Aorta (tissue), 5 donors: ENCODE measurements around the gene CYBC1. TPM values are rescaled to one million over a fixed set of nuclear protein-coding genes. Genes with fewer than 3 reads are reported as not detected.

Experiments
- ATAC-seq: fragments of 200-7000 bp; cut with Tn5 transposase; one replicate; pipeline ENCODE4 v1.9.1; 2022; ENCODE audit warnings: moderate library complexity; ENCODE audit not compliant: low FRiP score
- DNase-seq, 2 donors: peaks; one replicate each; pipeline ENCODE4 v3.0.0-alpha.2; 2020
- H3K27ac ChIP-seq, 2 donors: one replicate each; pipeline ENCODE4 v1.5.1; 2013; ENCODE audit warnings: low read length in 2 of 2, mild to moderate bottlenecking in 2 of 2, moderate library complexity in 2 of 2, control low read depth in 1 of 2, inconsistent platforms in 1 of 2, low read depth in 1 of 2
- H3K27me3 ChIP-seq, 2 donors: one replicate each; pipeline ENCODE4 v1.6.1; 2013; ENCODE audit warnings: control low read depth in 1 of 2, low read length in 1 of 2, mild to moderate bottlenecking in 1 of 2, moderate library complexity in 1 of 2; ENCODE audit not compliant: insufficient read depth in 2 of 2, control insufficient read depth in 1 of 2
- H3K36me3 ChIP-seq, 2 donors: one replicate each; pipeline ENCODE4 v1.6.1; 2013; ENCODE audit warnings: control low read depth in 1 of 2, low read length in 1 of 2, mild to moderate bottlenecking in 1 of 2; ENCODE audit not compliant: insufficient read depth in 2 of 2, control insufficient read depth in 1 of 2
- H3K4me1 ChIP-seq, 2 donors: one replicate each; pipeline ENCODE4 v1.6.1; 2013; ENCODE audit warnings: low read length in 2 of 2, control low read depth in 1 of 2, mild to moderate bottlenecking in 1 of 2, moderate library complexity in 1 of 2; ENCODE audit not compliant: insufficient read depth in 2 of 2, control insufficient read depth in 1 of 2
- H3K4me3 ChIP-seq, 2 donors: one replicate each; pipeline ENCODE4 v1.5.1; 2013; ENCODE audit warnings: low read length in 2 of 2, control low read depth in 1 of 2, mild to moderate bottlenecking in 1 of 2
- H3K9me3 ChIP-seq: one replicate; pipeline ENCODE4 v1.6.1; 2013; ENCODE audit warnings: mild to moderate bottlenecking, low read length; ENCODE audit not compliant: control insufficient read depth
- WGBS, 2 donors: extraction: QIAGEN DNeasy Blood & Tissue Kit; methylation state at CpG; one replicate each; pipeline ENCODE4 v1.1.7; 2013; 5-methylcytosine and 5-hydroxymethylcytosine counted together
- intact Hi-C, 2 donors: fragments of 100-400 bp; cut with DNase I; formaldehyde crosslinking; loops; one replicate each; pipeline versions ENCODE4 v1.14.2 to v1.15.0; 2022
- polyA plus RNA-seq, 2 donors: library from polyadenylated mRNA; stranded (reverse); fragments of 200-250 nt; gene quantifications; one replicate each; pipeline ENCODE4 v1.2.3, GENCODE V29; 2013
- total RNA-seq, 2 donors: library from RNA; stranded (reverse); fragmentation: NEBNext Ultra II Directional; extraction: Animal tissue kit (Norgen Biotek cat#: 25700); gene quantifications; one replicate each; pipeline ENCODE4 v1.2.1, GENCODE V29; 2021
- donor health status: healthy with polysubstance abuse.
- donor health status: Bipolar disorder and iron deficiency.
- donor health status: DM: no; HTN: no; CAD: no.
- donor health status: DM: no; HTN: no; CAD: no.
- donor health status: DM: yes; HTN: yes; CAD: no.

CYBC1 gene
- total and polyA plus RNA-seq, 4 donors = 26.5 to 131 (median 62.8) TPM

DNA sequence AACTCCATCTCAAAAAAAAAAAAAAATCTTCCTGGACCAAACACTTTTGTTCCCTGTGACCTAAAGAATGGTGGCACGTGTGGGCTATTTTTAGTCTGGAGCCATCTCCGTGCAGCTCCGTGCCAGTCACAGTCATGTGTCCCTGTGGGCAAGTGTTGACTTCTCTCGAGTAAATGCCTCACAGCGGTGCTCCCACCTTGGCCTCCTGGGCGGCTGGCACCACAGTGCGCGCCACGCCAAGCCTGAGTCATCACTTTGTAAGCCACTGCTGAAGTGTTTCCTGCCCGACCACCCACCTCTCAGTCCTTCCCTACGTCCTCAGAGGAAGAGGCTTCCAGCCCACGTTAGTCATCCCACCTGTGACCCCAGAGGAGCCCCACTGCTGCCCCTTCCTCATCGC lies 43.3 kb downstream of the CYBC1 start:
- Histone ChIP-seq H3K27me3 (no peaks in the 10 kb centered on the region), H3K9me3 (no peaks in the 10 kb centered on the region), H3K36me3 (peaks cover 0 to 3% of the 10 kb centered on the region in 2 donors), H3K4me1 (no peaks in the 10 kb centered on the region), H3K4me3 (no peak overlapping the region), H3K27ac (no peak overlapping the region)
- DNase-seq (no peak), ATAC-seq (no peak)
- WGBS, 2 donors = 85 to 88% methylated on average over 13 of the region's 13 CpGs
- intact Hi-C loops = no loop called here

DNA sequence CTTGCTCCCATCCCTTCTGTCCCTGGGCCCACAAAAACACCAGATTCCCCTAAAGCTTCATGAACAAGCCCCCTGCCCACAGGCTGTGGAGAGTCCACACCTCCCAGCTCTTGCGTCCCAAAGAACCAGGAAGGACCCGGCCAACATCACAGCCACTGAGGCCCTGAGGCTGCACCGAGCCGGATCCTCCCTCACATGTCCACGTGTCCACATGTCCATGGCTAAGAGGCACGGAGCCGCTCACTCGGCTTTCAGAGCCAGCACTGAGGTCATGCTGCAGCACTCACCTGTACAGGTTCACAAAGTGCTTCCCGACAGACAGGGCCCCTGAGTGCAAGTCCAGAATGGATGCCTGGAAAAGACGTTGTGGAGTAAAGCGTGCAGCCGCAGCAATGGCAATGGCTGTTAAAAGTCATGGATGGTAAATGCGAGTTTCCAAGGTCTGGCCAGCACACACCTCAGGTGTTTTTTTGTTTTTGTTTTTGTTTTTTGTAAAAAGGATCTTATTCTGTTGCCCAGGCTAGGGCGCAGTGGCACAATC lies 44.4 kb downstream of the CYBC1 start:
- Histone ChIP-seq H3K9me3 (no peaks in the 10 kb centered on the region), H3K27ac (no peak overlapping the region), H3K36me3 (peaks cover 0 to 3% of the 10 kb centered on the region in 2 donors), H3K27me3 (no peaks in the 10 kb centered on the region), H3K4me3 (no peak overlapping the region), H3K4me1 (no peaks in the 10 kb centered on the region)
- intact Hi-C loops = no loop called here
- WGBS, 2 donors = 94 to 95% methylated on average over 14 of the region's 14 CpGs
- DNase-seq (no peak), ATAC-seq (no peak)

DNA sequence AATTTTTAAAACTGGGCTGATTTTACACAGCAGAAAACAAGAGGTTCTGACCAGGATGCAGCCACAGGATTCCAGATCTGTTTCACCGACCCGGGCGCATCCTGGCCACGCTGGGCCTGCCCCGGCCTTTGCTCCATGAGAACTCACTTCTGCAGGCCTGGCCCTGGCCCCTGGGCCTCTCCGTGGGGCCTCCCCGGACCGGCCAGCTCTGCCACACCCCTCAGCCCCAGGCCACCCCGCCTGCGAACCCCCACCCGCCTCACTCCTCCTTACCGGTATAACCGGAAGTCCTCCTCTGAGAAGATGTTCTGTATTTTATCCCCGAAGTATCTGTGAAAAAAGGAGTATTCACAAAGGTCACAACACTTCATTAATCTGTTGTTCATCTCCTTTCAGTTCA lies 45.5 kb downstream of the CYBC1 start:
- Histone ChIP-seq H3K4me3 (no peak overlapping the region), H3K27me3 (no peaks in the 10 kb centered on the region), H3K4me1 (no peaks in the 10 kb centered on the region), H3K27ac (no peak overlapping the region), H3K36me3 (peaks cover 0 to 3% of the 10 kb centered on the region in 2 donors), H3K9me3 (no peaks in the 10 kb centered on the region)
- DNase-seq = no peak
- WGBS, 2 donors = 96 to 97% methylated on average over 14 of the region's 14 CpGs
- intact Hi-C loops = no loop called here
- no peak for ATAC-seq

DNA sequence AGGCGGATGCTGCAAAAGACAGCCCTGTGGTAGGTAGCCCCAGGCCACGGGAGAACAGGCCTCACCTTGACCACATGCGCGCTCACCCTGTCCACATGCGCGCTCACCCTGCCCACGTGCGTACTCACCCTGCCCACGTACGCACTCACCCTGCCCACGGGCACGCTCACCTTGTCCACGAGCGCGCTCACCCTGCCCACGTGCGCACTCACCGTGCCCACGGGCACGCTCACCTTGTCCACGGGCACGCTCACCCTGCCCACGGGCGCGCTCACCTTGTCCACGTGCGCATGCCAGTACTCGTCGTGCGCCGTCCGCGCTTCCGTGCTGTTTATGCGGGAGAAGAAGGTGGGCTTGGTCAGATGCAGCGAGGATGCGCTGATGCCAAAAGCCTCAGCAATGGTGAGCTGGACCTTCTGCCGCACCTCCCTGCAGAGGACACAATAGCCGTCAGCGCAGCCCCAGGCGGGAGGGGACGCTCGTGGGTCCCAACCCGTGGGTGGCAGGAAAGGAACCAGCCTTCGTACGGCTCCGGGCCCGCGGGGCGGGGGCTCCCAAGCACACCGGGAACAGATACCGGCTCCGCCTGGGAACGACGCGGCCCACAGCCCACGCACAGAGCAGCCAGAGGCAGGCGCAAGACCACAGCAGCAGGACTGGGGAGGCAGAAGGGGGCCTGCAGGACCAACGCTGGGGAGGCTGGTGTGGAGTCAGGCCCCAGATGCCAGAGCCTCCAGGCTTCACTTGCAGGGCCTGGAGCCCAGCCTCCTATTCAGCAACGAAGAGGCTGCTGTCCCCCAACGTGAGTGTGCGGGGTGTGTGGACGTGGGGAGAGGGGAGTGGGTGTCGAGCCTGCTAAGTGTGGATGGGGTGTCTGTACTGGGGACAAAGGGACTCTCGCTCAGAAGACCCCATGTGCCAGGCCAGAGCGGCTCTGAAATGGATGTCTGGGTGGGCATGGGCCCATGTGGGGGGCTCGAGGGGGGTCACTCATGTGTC lies 46.6 kb downstream of the CYBC1 start:
- no peak for ATAC-seq
- no peaks in the 10 kb centered on the region for H3K27me3 ChIP-seq
- no peak overlapping the region for H3K27ac ChIP-seq
- no peaks in the 10 kb centered on the region for H3K9me3 ChIP-seq
- H3K36me3 ChIP-seq = peaks cover 0 to 3% of the 10 kb centered on the region in 2 donors
- WGBS, 2 donors = 94 to 95% methylated on average over 67 of the region's 67 CpGs
- no peaks in the 10 kb centered on the region for H3K4me1 ChIP-seq
- no peak overlapping the region for H3K4me3 ChIP-seq
- no peak for DNase-seq
- intact Hi-C loops = no loop called here

DNA sequence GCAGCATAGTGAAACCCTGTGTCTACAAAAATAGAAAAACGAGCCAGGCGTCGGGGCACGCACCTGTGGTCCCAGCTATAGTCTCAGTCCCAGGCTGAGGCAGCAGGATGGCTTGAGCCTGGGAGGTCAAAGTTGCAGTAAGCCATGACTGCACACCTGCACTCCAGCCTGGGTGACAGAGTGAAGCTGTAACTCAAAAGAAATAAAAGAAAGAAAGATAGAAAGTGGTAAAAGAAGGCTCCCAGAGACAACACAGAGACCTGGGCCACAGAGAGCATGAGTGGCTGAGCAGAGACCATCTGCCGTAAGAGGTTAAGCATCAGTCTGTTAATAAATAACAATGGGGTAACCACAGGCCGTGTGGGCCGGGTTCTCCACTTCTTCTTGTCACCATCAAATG lies 47.7 kb downstream of the CYBC1 start:
- no peak for ATAC-seq
- intact Hi-C loops = no loop called here
- 90 to 93% methylated on average over 7 of the region's 7 CpGs for WGBS, 2 donors
- Histone ChIP-seq H3K27ac (no peak overlapping the region), H3K36me3 (peaks cover 0 to 3% of the 10 kb centered on the region in 2 donors), H3K27me3 (no peaks in the 10 kb centered on the region), H3K4me1 (no peaks in the 10 kb centered on the region), H3K4me3 (no peak overlapping the region), H3K9me3 (no peaks in the 10 kb centered on the region)
- DNase-seq = no peak

DNA sequence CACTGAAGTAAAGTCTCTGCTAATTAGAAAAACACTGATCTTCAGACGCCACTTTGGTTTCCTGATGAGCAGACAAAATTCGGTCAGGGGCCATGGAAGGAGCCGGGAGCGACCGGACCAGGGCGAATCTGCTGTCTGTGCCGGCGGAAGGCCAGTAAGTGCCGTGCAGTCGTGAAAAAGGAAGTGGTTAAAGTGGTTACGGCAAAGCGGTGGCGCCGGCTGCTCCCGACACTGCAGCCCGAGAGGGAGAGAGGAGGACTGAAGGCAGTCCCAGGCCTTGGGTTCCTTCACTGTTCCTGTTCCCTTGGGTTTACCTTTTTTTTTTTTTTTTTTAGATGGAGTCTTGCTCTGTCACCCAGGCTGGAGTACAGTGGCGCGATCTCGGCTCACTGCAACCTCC lies 49.7 kb downstream of the CYBC1 start:
- H3K27ac ChIP-seq = no peak overlapping the region
- no peaks in the 10 kb centered on the region for H3K27me3 ChIP-seq
- ATAC-seq (no peak), DNase-seq (peak in 1 of 2 donors; percentile 78)
- H3K4me1 ChIP-seq = no peaks in the 10 kb centered on the region
- intact Hi-C loops = no loop called here
- H3K36me3 ChIP-seq = peaks cover 0 to 3% of the 10 kb centered on the region in 2 donors
- no peak overlapping the region for H3K4me3 ChIP-seq
- 93 to 94% methylated on average over 19 of the region's 19 CpGs for WGBS, 2 donors
- H3K9me3 ChIP-seq = no peaks in the 10 kb centered on the region

DNA sequence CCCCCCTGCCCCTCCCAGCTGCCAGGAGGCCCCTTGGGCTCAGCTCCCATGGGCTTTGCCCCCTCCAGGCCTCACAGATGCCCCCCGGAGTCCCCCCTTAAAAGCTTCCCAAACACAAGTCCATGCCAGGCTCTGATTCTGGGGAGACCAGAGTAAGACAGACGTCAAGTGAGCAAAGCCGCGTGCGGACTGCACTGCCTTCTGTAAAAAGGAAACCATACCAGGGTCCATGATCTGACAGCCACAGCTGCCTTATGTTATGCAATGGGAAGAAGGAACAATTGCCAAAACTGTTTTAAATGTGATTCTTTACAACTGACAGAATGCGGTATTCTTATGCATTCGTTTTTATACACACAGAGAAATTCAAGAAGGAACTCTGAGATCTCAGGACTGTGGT lies 50.3 kb downstream of the CYBC1 start:
- no peak for ATAC-seq
- no peaks in the 10 kb centered on the region for H3K4me1 ChIP-seq
- H3K9me3 ChIP-seq = no peaks in the 10 kb centered on the region
- peaks cover 0 to 3% of the 10 kb centered on the region in 2 donors for H3K36me3 ChIP-seq
- WGBS, 2 donors = 77 to 83% methylated on average over 7 of the region's 7 CpGs
- no peak for DNase-seq
- intact Hi-C loops = no loop called here
- no peak overlapping the region for H3K27ac ChIP-seq
- no peaks in the 10 kb centered on the region for H3K27me3 ChIP-seq
- no peak overlapping the region for H3K4me3 ChIP-seq

DNA sequence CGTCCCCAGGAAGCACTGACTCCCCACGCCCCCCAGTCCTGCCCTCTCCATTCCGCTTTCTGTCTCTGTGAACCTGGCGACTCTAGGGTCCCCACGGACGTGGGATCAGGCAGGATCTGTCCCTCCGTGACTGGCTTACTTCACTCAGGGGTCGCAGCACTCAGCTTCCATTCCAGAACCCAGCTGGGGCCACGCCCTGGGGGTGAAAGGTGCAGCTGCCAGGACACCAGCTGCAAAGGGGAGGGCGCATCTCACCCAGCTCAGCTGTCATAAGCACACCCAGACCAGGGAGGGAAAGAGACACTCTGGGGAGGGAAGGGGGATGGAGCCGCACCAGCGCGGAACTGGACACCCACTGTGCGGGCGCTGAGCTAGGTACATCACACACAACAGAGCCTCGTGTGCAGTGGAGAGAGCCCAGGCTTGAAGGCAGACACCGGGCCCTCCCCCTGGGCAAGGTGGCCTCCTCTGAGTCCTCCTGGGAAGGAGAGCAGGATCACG lies 50.9 kb downstream of the CYBC1 start:
- ATAC-seq (no peak), DNase-seq (no peak)
- Histone ChIP-seq H3K27ac (no peak overlapping the region), H3K9me3 (no peaks in the 10 kb centered on the region), H3K36me3 (peaks cover 0 to 3% of the 10 kb centered on the region in 2 donors), H3K27me3 (no peaks in the 10 kb centered on the region), H3K4me1 (no peaks in the 10 kb centered on the region), H3K4me3 (no peak overlapping the region)
- WGBS, 2 donors = 82 to 86% methylated on average over 18 of the region's 18 CpGs
- intact Hi-C loops = no loop called here
